ENCODE data around the gene OR51F2.
"Not testable (repeated sequence)": the region's sequence is repeated elsewhere in the genome, so short reads cannot be mapped to it uniquely, and the experiment has no call there.

OR51F2 gene

GRCh38 chr11:4821021-4821420 lies at the start of gene OR51F2:
Gene OR51F2, plus strand, starts transcription at chr11:4821321. Its CDS starts 101 bp downstream, at chr11:4821422.
- DNase-seq (ENCODE audit: low read depth) = no peak

GRCh38 chr11:4782454-4782853 lies 38.7 kb upstream of the OR51F2 start:
- no peak for DNase-seq (ENCODE audit: low read depth)

GRCh38 chr11:4797206-4797605 lies 23.9 kb upstream of the OR51F2 start:
- DNase-seq (ENCODE audit: low read depth) = no peak

- DNase-seq (ENCODE audit: low read depth) = no peak
Observed at GRCh38 chr11:4798427-4799183, 22.5 kb upstream of the OR51F2 start.

GRCh38 chr11:4801316-4801715 lies 19.8 kb upstream of the OR51F2 start:
- not testable (repeated sequence) for DNase-seq (ENCODE audit: low read depth)

GRCh38 chr11:4804280-4804679 lies 16.8 kb upstream of the OR51F2 start, which contains the start of gene OR52R1:
Gene OR52R1, minus strand, starts transcription at chr11:4804380. Its CDS starts 0 bp downstream, at chr11:4804380.
- no peak for DNase-seq (ENCODE audit: low read depth)

- no peak for DNase-seq (ENCODE audit: low read depth)
Observed at GRCh38 chr11:4808476-4808875, 12.6 kb upstream of the OR51F2 start.

- DNase-seq (ENCODE audit: low read depth) = no peak
Observed at GRCh38 chr11:4809246-4809645, 11.9 kb upstream of the OR51F2 start.

GRCh38 chr11:4825132-4825531 lies 4.0 kb downstream of the OR51F2 start:
- DNase-seq (ENCODE audit: low read depth) = no peak

GRCh38 chr11:4826425-4826824 lies 5.3 kb downstream of the OR51F2 start:
- DNase-seq (ENCODE audit: low read depth) = no peak

GRCh38 chr11:4830346-4830745 lies 9.2 kb downstream of the OR51F2 start:
- DNase-seq (ENCODE audit: low read depth) = no peak

- DNase-seq (ENCODE audit: low read depth) = no peak
Observed at GRCh38 chr11:4830909-4831308, 9.8 kb downstream of the OR51F2 start.

GRCh38 chr11:4839851-4840549 lies 18.9 kb downstream of the OR51F2 start:
- DNase-seq (ENCODE audit: low read depth) = no peak

GRCh38 chr11:4848908-4849532 lies 27.9 kb downstream of the OR51F2 start, which contains the start of gene OR51S1:
Gene OR51S1, minus strand, starts transcription at chr11:4849208. Its CDS starts 0 bp downstream, at chr11:4849208.
- no peak for DNase-seq (ENCODE audit: low read depth)

- no peak for DNase-seq (ENCODE audit: low read depth)
Observed at GRCh38 chr11:4851033-4851432, 29.9 kb downstream of the OR51F2 start.

GRCh38 chr11:4854286-4854685 lies 33.2 kb downstream of the OR51F2 start:
- not testable (repeated sequence) for DNase-seq (ENCODE audit: low read depth)

- DNase-seq (ENCODE audit: low read depth) = no peak
Observed at GRCh38 chr11:4862447-4863236, 41.5 kb downstream of the OR51F2 start.

- no peak for DNase-seq (ENCODE audit: low read depth)
Observed at GRCh38 chr11:4863876-4864275, 42.8 kb downstream of the OR51F2 start.

- no peak for DNase-seq (ENCODE audit: low read depth)
Observed at GRCh38 chr11:4865855-4866254, 44.7 kb downstream of the OR51F2 start.
